Caco-2 (cell line): Measurements from ENCODE around the gene ILF3. TPM values are rescaled to one million over a fixed set of nuclear protein-coding genes. Genes with fewer than 3 reads are reported as not detected.

Experiments used
- BruUV-seq: library from RNA; stranded (reverse); fragments of 400-500 nt; replicated peaks from 2 replicates; lab custom pipeline; 2021; lab: Mats Ljungman, UMichigan
- CTCF ChIA-PET: fragments of 300-600 bp; sonication (Branson Sonifier 250); formaldehyde crosslinking; loops from one replicate; lab custom pipeline; 2022; ENCODE audit warnings: antibody characterized with exemption; lab: Charles Lee
- POLR2A ChIA-PET: fragments of 300-600 bp; sonication (Branson Sonifier 250); formaldehyde crosslinking; loops from one replicate; lab custom pipeline; 2022; ENCODE audit warnings: antibody characterized with exemption; lab: Charles Lee
- DNase-seq, 2 experiments: peaks; one replicate each; pipeline versions ENCODE4 v3.0.0 to v3.0.0-alpha.2; 2020 to 2022
- H3K27me3 ChIP-seq: replicated peaks from 2 replicates; pipeline ENCODE4 v1.6.0; 2011; ENCODE audit warnings: low read length; ENCODE audit not compliant: control insufficient read depth, insufficient read depth
- H3K36me3 ChIP-seq: 2 replicates; pipeline ENCODE4 v1.5.1; 2011; ENCODE audit warnings: low read length; ENCODE audit not compliant: control insufficient read depth, insufficient read depth
- H3K4me1 ChIP-seq: fragments of 250-450 bp; sonication (Bioruptor Pico); 2 replicates; pipeline ENCODE4 v1.5.1; 2020; ENCODE audit warnings: mild to moderate bottlenecking
- H3K4me3 ChIP-seq: 2 replicates; pipeline ENCODE4 v1.5.1; 2011; ENCODE audit warnings: low read depth, mild to moderate bottlenecking, control low read depth, low read length
- H3K9me3 ChIP-seq: fragments of 250-450 bp; sonication (Bioruptor Pico); 2 replicates; pipeline ENCODE4 v1.5.1; 2020; ENCODE audit warnings: mild to moderate bottlenecking, moderate library complexity
- H3K27ac Mint-ChIP-seq: one replicate; pipeline ENCODE4 v1.8.0; 2022; ENCODE audit warnings: mixed read lengths; ENCODE audit not compliant: unreplicated experiment
- H3K27me3 Mint-ChIP-seq: one replicate; pipeline ENCODE4 v1.8.0; 2022; ENCODE audit warnings: mixed read lengths; ENCODE audit not compliant: insufficient read depth, unreplicated experiment
- H3K36me3 Mint-ChIP-seq: one replicate; pipeline ENCODE4 v1.8.0; 2022; ENCODE audit warnings: mild to moderate bottlenecking, mixed read lengths; ENCODE audit not compliant: insufficient read depth, unreplicated experiment
- H3K4me1 Mint-ChIP-seq: one replicate; pipeline ENCODE4 v1.8.0; 2022; ENCODE audit warnings: low read depth, mixed read lengths; ENCODE audit not compliant: unreplicated experiment
- H3K4me3 Mint-ChIP-seq: one replicate; pipeline ENCODE4 v1.8.0; 2022; ENCODE audit warnings: mild to moderate bottlenecking, moderate library complexity, mixed read lengths; ENCODE audit not compliant: unreplicated experiment
- H3K9me3 Mint-ChIP-seq: one replicate; pipeline ENCODE4 v1.8.0; 2022; ENCODE audit warnings: mixed read lengths; ENCODE audit not compliant: unreplicated experiment
- intact Hi-C: fragments of 100-400 bp; cut with micrococcal nuclease; formaldehyde crosslinking; loops from one replicate; pipeline ENCODE4 v1.10.0; 2022; ENCODE audit not compliant: unreplicated experiment
- total RNA-seq: library from RNA; stranded (reverse); gene quantifications from 2 replicates; pipeline ENCODE4 v1.2.3, GENCODE V29; 2022
- TF ChIP-seq, protein P1 (sequence below), 2 experiments: fragments of 200-600 bp in 1 of 2; IDR thresholded peaks; 1 replicate in 1 of 2; 2 replicates in 1 of 2; pipeline versions ENCODE4 v1.5.1 to v1.8.0; 2011 to 2022; ENCODE audit warnings: antibody characterized with exemption in 1 of 2, control low read depth in 1 of 2, inconsistent platforms in 1 of 2, low read depth in 1 of 2, low read length in 1 of 2, mild to moderate bottlenecking in 1 of 2, moderate library complexity in 1 of 2; ENCODE audit not compliant: insufficient read depth in 1 of 2, severe bottlenecking in 1 of 2, unreplicated experiment in 1 of 2

ILF3 gene
- total RNA-seq, 1 experiment from 2014 or later: 399 TPM

DNA sequence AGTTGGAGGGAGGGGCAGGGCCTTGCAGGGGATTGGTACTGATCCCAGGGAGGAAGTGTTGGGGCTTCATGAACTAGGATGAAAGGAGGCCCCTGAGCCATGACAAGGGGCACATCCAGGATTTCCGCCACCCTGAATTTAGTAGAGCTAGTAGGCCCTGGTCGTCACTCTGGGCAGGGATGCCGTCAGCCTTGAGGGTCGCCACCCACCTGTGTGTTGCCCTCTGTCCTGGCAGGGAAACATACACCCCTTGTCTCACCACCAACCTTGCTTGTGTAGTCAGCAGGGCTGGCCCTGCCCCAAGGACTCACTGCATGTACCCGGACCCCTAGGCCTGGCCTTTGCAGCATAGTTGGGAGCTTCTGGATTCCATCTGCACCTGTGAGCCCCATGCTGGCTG, 37.7 kb downstream of the ILF3 start:
- BruUV-seq: no TSS peak
- H3K4me1 ChIP-seq: peaks cover 6% of the 10 kb centered on the region; the same call in 1 of the 2 replicates
- no peaks in the 10 kb centered on the region for H3K9me3 ChIP-seq
- intact Hi-C loops: no loop called here
- Mint-ChIP-seq H3K27ac (no peak overlapping the region), H3K4me3 (no peak overlapping the region), H3K36me3 (peaks cover 90% of the 10 kb centered on the region), H3K9me3 (no peaks in the 10 kb centered on the region), H3K4me1 (peaks cover 6% of the 10 kb centered on the region), H3K27me3 (no peaks in the 10 kb centered on the region)
- ChIA-PET CTCF (no interaction called here), POLR2A (no interaction called here)
- H3K36me3 ChIP-seq: peaks cover 2% of the 10 kb centered on the region
- no peak overlapping the region for H3K4me3 ChIP-seq
- TF ChIP-seq, protein P1, sequence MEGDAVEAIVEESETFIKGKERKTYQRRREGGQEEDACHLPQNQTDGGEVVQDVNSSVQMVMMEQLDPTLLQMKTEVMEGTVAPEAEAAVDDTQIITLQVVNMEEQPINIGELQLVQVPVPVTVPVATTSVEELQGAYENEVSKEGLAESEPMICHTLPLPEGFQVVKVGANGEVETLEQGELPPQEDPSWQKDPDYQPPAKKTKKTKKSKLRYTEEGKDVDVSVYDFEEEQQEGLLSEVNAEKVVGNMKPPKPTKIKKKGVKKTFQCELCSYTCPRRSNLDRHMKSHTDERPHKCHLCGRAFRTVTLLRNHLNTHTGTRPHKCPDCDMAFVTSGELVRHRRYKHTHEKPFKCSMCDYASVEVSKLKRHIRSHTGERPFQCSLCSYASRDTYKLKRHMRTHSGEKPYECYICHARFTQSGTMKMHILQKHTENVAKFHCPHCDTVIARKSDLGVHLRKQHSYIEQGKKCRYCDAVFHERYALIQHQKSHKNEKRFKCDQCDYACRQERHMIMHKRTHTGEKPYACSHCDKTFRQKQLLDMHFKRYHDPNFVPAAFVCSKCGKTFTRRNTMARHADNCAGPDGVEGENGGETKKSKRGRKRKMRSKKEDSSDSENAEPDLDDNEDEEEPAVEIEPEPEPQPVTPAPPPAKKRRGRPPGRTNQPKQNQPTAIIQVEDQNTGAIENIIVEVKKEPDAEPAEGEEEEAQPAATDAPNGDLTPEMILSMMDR (IDR thresholded peaks at IDR 0.05; ENCODE audit: insufficient read depth in 1 of 2, low read depth in 1 of 2, low read length in 1 of 2, severe bottlenecking in 1 of 2, unreplicated experiment in 1 of 2): no peak
- H3K27me3 ChIP-seq: no peaks in the 10 kb centered on the region
- DNase-seq: no peak

GRCh38 chr19:10692673-10693264, 38.6 kb downstream of the ILF3 start:
- CTCF ChIA-PET: interaction anchor here (0.6 kb wide), 2 partner anchors 69 to 222 kb away, joined by 3 to 5 read pairs; no protein-coding TSS in a partner anchor
- TF ChIP-seq, protein P1 (IDR thresholded peaks at IDR 0.05; ENCODE audit: insufficient read depth in 1 of 2, low read depth in 1 of 2, low read length in 1 of 2, severe bottlenecking in 1 of 2, unreplicated experiment in 1 of 2): no peak
- no peaks in the 10 kb centered on the region for H3K9me3 Mint-ChIP-seq
- H3K27me3 ChIP-seq: no peaks in the 10 kb centered on the region
- no peak overlapping the region for H3K4me3 ChIP-seq
- H3K27ac Mint-ChIP-seq: peak overlapping the region; percentile 49
- no TSS peak for BruUV-seq
- H3K4me3 Mint-ChIP-seq: no peak overlapping the region
- no peak for DNase-seq
- H3K27me3 Mint-ChIP-seq: no peaks in the 10 kb centered on the region
- H3K4me1 ChIP-seq: peaks cover 6% of the 10 kb centered on the region; the same call in 1 of the 2 replicates
- H3K9me3 ChIP-seq: no peaks in the 10 kb centered on the region
- H3K36me3 Mint-ChIP-seq: peaks cover 83% of the 10 kb centered on the region
- POLR2A ChIA-PET: interaction anchor here (0.5 to 0.6 kb wide), 2 partner anchors 108 to 203 kb away, joined by 3 to 6 read pairs; no protein-coding TSS in a partner anchor
- intact Hi-C loops: no loop called here
- H3K36me3 ChIP-seq: peaks cover 1% of the 10 kb centered on the region
- H3K4me1 Mint-ChIP-seq: peaks cover 6% of the 10 kb centered on the region

DNA sequence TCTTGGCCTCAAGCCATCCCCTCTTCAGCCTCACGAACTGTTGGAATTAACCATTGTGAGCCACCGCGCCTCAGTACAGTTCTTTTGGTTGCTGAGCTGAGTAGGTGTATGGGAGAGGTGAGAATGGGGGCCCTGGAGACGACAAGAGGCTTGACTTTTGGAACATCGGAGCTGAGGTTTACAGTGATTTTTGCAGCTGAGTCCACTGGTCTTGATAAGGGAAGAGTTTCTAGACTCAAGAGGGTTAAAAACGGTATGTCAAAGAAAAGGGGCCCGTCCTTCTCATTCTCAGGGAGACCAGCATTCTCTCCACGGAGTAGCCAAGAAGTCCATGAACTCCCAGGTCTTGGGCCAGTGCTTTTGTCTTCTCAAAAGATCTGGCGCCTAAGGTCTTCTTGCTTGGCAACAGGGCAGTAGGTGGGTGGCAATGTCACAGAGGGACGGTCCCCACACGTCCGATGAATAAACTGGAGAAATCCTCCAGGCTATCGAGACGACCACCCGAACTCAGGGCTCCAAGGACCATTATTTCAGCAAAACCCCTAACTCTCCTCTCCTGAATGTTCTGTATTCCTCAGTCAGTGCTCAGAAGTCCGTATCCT, 40.7 kb downstream of the ILF3 start:
- no peaks in the 10 kb centered on the region; the same call in 1 of the 2 replicates for H3K36me3 ChIP-seq
- no peaks in the 10 kb centered on the region for H3K27me3 ChIP-seq
- H3K27ac Mint-ChIP-seq: peak overlapping the region; percentile 49
- no peak for DNase-seq
- ChIA-PET CTCF (interaction anchor here (0.6 to 1.2 kb wide), 3 partner anchors 23 to 171 kb away, joined by 3 to 5 read pairs (median 4); partner anchors contain the start of gene DNM2), POLR2A (no interaction called here)
- no peaks in the 10 kb centered on the region for H3K9me3 ChIP-seq
- H3K4me3 Mint-ChIP-seq: peak overlapping the region; percentile 64
- TF ChIP-seq, protein P1 (IDR thresholded peaks at IDR 0.05; ENCODE audit: insufficient read depth in 1 of 2, low read depth in 1 of 2, low read length in 1 of 2, severe bottlenecking in 1 of 2, unreplicated experiment in 1 of 2): no peak
- H3K36me3 Mint-ChIP-seq: peaks cover 62% of the 10 kb centered on the region
- H3K4me1 ChIP-seq: peaks cover 6% of the 10 kb centered on the region; the same call in 1 of the 2 replicates
- intact Hi-C loops: loop anchor here (5.0 kb wide), 2 partner anchors 128 to 218 kb away; partner anchors contain the start of genes CDKN2D and KRI1
- H3K27me3 Mint-ChIP-seq: no peaks in the 10 kb centered on the region
- peaks cover 6% of the 10 kb centered on the region for H3K4me1 Mint-ChIP-seq
- no peak overlapping the region for H3K4me3 ChIP-seq
- BruUV-seq: no TSS peak
- H3K9me3 Mint-ChIP-seq: no peaks in the 10 kb centered on the region
